ENCODE results near the gene IQUB. TPM values are rescaled to one million over a fixed set of nuclear protein-coding genes. Genes with fewer than 3 reads are reported as not detected.

Gene IQUB
- total RNA-seq, 4 donors from 2014 or later: 0.94 to 18.5 (median 7.2) TPM

- H3K9me3 ChIP-seq: no peaks in the 10 kb centered on the region
- ATAC-seq: no peak
- WGBS, 2 donors (ENCODE audit: low coverage in 1 of 2): 80% methylated on average over 4 of the region's 5 CpGs; no CpG with 5 or more reads in 1 of the 2 donors
- H3K27ac ChIP-seq: no peak overlapping the region
- no peak overlapping the region for H3K4me3 ChIP-seq
- H3K4me1 ChIP-seq: peaks cover 3 to 9% (median 4%) of the 10 kb centered on the region in 3 donors
- no peaks in the 10 kb centered on the region for H3K27me3 ChIP-seq
- no peak for TF ChIP-seq CTCF (IDR thresholded peaks at IDR 0.05)
- TF ChIP-seq EP300 (IDR thresholded peaks at IDR 0.05): no peak
- TF ChIP-seq POLR2AphosphoS5 (IDR thresholded peaks at IDR 0.05): no peak
- TF ChIP-seq POLR2A (IDR thresholded peaks at IDR 0.05): no peak
- no peaks in the 10 kb centered on the region for H3K36me3 ChIP-seq
These were observed 66.1 kb downstream of the IQUB start for GRCh38 chr7:123468303-123468702.

- Histone ChIP-seq H3K36me3 (no peaks in the 10 kb centered on the region), H3K27me3 (no peaks in the 10 kb centered on the region), H3K4me3 (no peak overlapping the region), H3K4me1 (no peaks in the 10 kb centered on the region), H3K9me3 (no peaks in the 10 kb centered on the region), H3K27ac (no peak overlapping the region)
- no peak for TF ChIP-seq POLR2AphosphoS5 (IDR thresholded peaks at IDR 0.05)
- TF ChIP-seq EP300 (IDR thresholded peaks at IDR 0.05): no peak
- no peak for TF ChIP-seq POLR2A (IDR thresholded peaks at IDR 0.05)
- no peak for TF ChIP-seq CTCF (IDR thresholded peaks at IDR 0.05)
- WGBS, 2 donors (ENCODE audit: low coverage in 1 of 2): 92 to 94% methylated on average over 2 of the region's 2 CpGs
- ATAC-seq: no peak
These were observed 70.5 kb downstream of the IQUB start for GRCh38 chr7:123463890-123464289.

GRCh38 chr7:123460616-123461015 is 73.8 kb downstream of the IQUB start:
- ATAC-seq: no peak
- no peak overlapping the region for H3K27ac ChIP-seq
- H3K27me3 ChIP-seq: no peaks in the 10 kb centered on the region
- no peaks in the 10 kb centered on the region for H3K9me3 ChIP-seq
- H3K36me3 ChIP-seq: no peaks in the 10 kb centered on the region
- 33 to 38% methylated on average over 3 of the region's 3 CpGs for WGBS, 2 donors (ENCODE audit: low coverage in 1 of 2)
- TF ChIP-seq CTCF (IDR thresholded peaks at IDR 0.05) (no peak), EP300 (IDR thresholded peaks at IDR 0.05) (no peak), POLR2A (IDR thresholded peaks at IDR 0.05) (no peak), POLR2AphosphoS5 (IDR thresholded peaks at IDR 0.05) (no peak)
- peaks cover 0 to 6% (median 3%) of the 10 kb centered on the region in 3 donors for H3K4me1 ChIP-seq
- no peak overlapping the region for H3K4me3 ChIP-seq

GRCh38 chr7:123455965-123456470 is 78.4 kb downstream of the IQUB start:
- 52 to 75% methylated on average over 1 of the region's 1 CpG for WGBS, 2 donors (ENCODE audit: low coverage in 1 of 2)
- no peak for TF ChIP-seq EP300 (IDR thresholded peaks at IDR 0.05)
- no peak for TF ChIP-seq POLR2A (IDR thresholded peaks at IDR 0.05)
- TF ChIP-seq POLR2AphosphoS5 (IDR thresholded peaks at IDR 0.05): no peak
- TF ChIP-seq CTCF (IDR thresholded peaks at IDR 0.05): no peak
- Histone ChIP-seq H3K4me1 (peaks cover 0 to 6% (median 3%) of the 10 kb centered on the region in 3 donors), H3K4me3 (no peak overlapping the region), H3K27ac (peak overlapping the region in 1 of 4 donors; percentile 1), H3K36me3 (no peaks in the 10 kb centered on the region), H3K9me3 (peaks cover 0 to 1% (median 0%) of the 10 kb centered on the region in 3 donors), H3K27me3 (no peaks in the 10 kb centered on the region)
- no peak for ATAC-seq

- ATAC-seq: no peak
- no peak for TF ChIP-seq EP300 (IDR thresholded peaks at IDR 0.05)
- TF ChIP-seq POLR2AphosphoS5 (IDR thresholded peaks at IDR 0.05): no peak
- no peak for TF ChIP-seq POLR2A (IDR thresholded peaks at IDR 0.05)
- TF ChIP-seq CTCF (IDR thresholded peaks at IDR 0.05): no peak
- no peak overlapping the region for H3K4me3 ChIP-seq
These were observed 94.3 kb downstream of the IQUB start for GRCh38 chr7:123440101-123440548.

More at GRCh38 chr7:123440101-123440548, 94.3 kb downstream of the IQUB start:
- no peaks in the 10 kb centered on the region for H3K4me1 ChIP-seq
- no peaks in the 10 kb centered on the region for H3K9me3 ChIP-seq
- WGBS, 2 donors (ENCODE audit: low coverage in 1 of 2): 43 to 63% methylated on average over 1 of the region's 2 CpGs
- H3K27ac ChIP-seq: no peak overlapping the region
- no peaks in the 10 kb centered on the region for H3K36me3 ChIP-seq
- H3K27me3 ChIP-seq: no peaks in the 10 kb centered on the region
